IPS-NIHi7 (cell line): ENCODE results near the gene RIMKLB.

Source experiments
- DNase-seq: peaks from one replicate; pipeline ENCODE4 v3.0.0; 2012; ENCODE audit warnings: mixed read lengths; ENCODE audit errors: extremely low spot score

RIMKLB gene, protein sequence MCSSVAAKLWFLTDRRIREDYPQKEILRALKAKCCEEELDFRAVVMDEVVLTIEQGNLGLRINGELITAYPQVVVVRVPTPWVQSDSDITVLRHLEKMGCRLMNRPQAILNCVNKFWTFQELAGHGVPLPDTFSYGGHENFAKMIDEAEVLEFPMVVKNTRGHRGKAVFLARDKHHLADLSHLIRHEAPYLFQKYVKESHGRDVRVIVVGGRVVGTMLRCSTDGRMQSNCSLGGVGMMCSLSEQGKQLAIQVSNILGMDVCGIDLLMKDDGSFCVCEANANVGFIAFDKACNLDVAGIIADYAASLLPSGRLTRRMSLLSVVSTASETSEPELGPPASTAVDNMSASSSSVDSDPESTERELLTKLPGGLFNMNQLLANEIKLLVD

DNA sequence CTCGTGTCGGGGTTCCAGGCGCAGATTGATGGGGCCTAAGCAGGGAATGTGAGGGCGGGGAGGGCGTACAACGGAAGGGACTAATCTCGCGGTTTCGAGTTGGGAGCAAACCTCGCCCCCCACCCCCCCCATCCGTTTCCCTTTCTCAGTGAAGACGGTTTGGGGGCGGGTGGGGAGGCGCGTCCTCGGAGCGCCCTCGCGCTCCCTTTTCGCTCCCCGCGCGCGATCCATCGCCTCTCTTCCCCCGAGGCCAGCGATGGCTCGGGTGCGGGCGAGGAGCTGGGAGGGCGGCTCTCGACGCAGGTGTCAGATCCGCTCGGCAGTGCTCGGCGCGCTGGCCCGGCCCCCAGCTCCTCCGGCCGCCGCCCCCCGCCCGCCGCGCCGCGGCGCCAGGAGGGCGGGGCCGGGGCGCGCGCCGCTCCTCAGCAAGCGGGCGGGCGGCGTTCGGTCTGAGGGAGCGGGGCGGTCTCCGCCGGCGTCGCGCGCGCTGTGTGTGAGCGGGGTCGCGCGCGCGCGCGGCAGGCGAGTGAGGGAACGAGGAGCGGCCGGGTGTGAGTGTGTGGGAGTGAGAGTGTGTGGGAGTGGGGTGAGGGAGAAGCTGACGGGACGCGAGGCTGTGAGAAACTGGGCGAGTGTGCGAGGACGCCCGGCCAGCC, at the start of gene RIMKLB:
Gene RIMKLB (plus strand): TSS at position 516 of the 656 bp plus-strand sequence. CDS start 15,876 bp downstream, outside the sequence.
- peak; percentile 84 for DNase-seq

DNA sequence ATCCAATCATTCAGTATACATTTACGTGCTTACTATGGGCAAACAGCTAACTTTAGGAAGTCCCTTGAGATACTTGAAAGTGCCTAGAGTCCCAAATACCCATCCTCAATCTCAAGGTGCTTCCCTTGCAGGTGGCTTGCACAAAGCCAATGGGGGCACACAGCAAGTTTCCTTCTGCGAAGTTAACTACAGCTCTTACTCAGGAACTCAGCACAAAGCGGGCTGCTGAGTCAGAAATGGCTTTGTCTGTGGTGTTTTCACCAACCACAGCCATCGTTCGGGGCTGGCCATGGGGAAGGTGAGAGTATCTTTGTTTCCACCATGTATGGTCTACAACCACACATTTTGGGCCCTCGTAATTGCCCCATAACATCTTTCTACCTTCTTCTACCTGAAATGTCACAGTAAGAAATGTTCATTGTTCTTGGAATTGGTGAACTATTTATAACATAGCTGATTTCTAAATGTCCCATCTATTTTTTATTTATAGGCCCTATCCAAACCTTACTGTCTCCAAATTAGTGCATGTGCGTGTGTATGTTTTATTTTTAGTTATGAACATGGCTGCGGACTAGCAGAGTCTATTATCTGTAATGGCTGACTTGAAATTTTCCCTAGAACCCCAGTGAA, 49.1 kb upstream of the RIMKLB start:
- no peak for DNase-seq

DNA sequence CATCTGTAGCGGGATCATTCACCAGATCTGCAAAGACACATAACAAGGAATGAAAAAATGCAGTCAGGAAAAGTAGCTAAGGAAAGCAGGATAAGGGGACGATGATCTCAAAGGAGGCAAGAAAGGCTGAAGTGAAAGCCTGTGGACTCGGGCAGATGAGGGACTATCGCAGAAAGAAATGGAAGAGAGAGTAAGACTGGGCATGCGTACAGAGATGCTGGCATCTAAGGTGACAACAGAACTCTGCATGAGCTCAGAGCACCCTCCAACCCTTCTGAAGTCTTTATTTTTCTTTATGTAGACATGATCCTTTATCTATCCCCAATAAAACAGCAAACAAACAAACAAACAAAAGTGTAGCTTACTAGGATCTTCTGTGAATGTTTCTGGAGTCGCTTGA, 42.4 kb upstream of the RIMKLB start:
- DNase-seq = no peak

DNA sequence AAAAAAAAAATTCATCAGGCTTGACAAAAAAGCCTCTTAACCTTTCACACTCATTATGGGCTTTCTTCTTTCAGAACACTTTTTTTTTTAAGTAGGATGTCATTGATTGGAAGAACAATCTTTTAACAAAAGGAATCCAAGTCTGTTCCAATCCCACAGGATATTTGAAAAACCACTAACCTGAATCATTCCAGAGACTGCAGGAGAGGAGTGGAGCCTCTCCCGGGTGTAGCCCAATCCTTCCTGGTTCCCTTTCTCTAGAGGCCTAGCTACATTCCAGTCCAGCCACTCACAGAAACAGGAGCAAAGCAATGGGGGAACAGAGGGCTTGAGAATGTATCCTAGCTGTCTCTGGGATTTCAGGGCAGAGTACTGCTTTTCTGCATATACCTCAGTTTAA, 39.4 kb upstream of the RIMKLB start:
- peak; percentile 37 for DNase-seq

DNA sequence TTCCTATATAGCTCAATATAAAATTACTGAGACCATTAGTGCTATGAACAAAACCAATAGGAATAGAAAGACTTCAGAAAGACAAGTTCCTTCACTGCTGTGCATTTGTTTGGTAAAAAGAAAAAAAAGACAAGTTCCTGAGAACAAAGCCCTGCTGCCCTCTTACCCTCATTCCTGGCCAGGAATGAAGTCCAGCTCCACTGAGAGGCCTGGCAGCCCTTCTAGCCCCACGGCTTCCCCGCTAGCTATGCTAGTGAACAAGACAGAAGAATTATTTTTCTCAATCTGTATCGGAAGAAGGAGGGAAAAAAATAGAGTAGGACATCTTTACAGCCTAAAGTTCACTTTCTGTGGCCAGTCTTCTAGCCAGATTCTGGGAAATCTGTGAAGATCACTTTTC, 36.8 kb upstream of the RIMKLB start:
- no peak for DNase-seq

DNA sequence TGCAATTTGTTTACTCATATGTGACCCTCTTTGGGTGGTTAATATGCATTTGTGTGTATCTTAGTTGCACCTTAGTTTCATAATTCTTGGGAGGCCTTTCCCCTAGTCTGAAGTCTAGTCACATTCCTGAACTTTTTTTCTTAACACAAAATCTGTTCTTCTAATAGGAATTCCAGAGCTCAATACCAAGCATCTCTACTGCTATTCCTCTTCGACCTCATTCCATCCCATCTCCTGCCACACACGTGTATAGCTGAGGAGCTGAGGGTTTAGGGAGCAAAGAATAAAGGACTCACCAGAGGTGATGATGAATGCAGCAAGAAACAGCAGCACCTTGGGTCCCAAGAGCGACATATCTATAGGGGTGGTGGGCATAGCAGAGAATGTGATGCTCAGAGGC, 36.0 kb upstream of the RIMKLB start:
- DNase-seq = no peak

DNA sequence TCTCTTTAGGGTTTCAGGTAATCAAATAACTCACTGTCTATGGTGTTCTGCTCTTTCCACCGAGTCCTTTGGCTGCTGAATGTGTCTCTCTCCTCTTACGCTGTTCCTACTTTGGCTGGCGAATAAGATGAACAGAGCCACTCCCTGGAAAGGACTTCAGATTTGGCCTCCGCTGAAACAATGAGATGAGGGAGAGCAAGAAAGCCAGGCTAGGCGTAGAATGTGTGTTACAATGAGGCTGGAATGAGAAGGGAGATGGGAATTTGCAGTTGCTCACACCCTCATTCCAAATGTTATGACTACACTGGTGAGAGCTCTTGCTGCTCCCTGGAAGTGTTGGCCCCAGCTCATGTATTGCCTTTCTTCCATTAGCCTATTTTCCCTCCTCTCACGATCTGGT, 35.2 kb upstream of the RIMKLB start, which contains the start of gene MFAP5:
Gene MFAP5 (minus strand): TSS at position 234 of the 400 bp plus-strand sequence. CDS start 722 bp downstream, outside the sequence.
- peak; percentile 22 for DNase-seq

DNA sequence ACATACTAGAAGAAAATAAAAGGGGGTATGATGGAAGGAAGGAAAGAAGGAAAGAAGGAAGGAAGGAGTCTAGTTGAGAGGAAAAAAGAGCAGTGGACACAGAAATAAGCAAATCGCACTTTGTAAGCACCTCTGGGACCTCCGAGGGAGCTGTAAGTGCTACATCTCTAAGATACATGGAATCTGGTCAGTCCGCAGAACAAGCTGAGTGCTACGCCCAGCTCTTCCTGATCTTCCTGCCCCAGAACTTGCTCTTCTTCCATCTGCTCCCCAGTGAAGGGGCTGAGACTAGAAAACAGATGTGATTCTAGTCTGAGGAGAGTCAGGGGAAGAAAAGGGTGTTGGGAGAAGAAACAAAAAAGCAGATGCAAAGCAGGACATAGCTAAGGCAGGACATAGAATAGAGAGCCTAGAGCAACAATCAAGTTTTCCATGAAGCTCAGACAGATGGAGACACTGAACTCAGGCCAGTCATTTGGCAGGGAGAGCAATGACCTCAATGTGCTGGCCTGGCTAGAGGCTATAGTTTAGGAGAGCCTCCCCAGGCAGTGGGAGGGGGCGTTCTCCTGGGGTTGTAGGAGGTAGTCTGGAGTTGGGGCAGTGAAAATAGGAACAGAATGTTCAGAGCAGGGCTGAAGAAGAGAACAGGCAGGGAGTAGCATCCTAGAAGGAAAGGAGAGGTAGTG, 33.4 kb upstream of the RIMKLB start:
- no peak for DNase-seq

DNA sequence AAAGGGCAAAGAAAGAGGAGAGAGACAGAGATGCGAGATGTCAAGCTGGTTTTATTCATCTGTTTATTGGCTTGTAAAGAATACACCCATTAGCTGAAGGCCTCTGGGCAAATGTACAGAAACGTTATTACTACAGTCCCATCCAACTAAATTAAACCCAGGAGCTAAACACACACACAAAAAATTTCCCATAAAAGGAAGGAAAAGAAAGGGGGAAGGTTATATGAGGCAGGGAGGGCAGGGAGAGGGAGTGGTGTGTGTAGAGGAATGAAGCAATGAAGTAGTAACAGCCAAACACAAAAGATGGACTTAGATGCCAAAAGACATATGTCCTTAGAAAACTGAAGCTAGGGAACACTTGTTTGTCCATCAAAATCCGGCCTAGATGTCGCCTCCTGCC, 32.0 kb upstream of the RIMKLB start:
- DNase-seq = no peak

DNA sequence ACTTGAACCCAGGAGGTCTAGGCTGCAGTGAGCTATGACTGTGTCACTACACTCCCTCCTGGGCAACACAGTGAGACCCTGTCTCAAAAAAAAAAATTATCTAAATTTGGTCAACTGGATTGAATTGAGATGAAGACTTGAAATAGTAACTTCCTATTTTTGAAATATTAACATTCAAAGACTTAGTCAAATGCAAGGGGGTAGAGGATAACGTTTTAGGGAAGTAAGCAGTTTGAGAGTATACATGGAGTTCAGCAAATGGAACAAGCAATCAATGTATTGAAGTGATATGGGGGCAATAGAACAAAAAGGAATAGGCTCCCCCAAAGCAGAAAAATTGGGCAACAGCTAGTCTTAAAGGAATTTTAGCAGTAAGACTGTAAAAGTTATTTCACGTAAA, 30.5 kb upstream of the RIMKLB start:
- no peak for DNase-seq

DNA sequence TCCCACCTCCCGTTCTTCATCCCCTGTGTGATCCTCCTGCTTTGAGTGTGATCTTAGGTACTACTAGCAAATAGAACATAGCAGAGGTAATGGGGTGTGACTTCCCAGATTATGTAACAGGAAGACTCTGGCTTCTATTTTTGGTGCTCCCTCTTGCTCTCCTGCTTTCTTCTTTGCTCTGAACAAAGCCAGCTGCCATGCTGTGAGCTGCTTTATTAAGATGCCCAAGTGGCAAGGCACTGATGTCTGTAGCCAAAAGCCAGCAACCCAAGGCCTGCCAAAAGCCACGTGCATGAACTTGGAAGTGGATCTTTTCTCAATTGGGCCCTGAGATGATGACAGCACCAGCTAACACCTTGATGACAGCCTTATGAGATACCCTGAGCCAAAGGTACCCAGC, 29.4 kb upstream of the RIMKLB start:
- no peak for DNase-seq

DNA sequence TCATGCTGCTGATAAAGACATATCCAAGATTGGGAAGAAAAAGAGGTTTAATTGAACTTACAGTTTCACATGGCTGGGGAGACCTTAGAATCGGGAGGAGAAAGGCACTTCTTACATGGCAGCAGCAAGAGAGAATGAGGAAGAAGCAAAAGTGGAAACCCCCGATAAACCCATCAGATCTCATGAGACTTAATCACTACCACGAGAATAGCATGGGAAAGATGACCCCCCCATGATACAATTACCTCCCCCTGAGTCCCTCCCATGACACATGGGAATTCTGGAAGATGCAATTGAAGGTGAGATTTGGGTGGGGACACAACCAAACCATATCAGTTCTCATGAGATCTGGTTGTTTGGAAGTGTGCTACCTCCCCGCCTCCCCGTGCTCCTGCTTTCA, 25.4 kb upstream of the RIMKLB start:
- DNase-seq = no peak

DNA sequence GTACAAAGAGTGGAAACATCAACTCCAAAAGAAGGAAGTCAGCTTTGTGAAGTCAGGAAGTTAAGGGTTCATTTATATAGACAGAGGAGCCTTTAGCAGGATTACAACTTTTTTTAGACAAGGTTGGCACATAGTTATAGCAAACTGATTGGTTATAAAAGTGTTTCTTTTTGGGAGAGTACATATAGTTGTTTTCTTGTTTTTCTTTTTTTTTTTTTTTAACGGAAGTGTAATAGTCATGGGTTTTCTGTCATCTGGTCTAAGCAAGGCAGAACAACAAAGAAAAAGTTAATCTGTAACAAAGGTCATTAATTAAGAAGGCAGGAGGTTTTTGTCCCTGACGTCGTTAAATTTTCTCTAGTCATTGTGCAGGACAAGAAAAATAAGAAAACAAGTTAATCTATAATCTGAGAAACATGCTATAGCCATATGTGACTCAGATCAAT, 22.2 kb upstream of the RIMKLB start:
- DNase-seq = no peak

DNA sequence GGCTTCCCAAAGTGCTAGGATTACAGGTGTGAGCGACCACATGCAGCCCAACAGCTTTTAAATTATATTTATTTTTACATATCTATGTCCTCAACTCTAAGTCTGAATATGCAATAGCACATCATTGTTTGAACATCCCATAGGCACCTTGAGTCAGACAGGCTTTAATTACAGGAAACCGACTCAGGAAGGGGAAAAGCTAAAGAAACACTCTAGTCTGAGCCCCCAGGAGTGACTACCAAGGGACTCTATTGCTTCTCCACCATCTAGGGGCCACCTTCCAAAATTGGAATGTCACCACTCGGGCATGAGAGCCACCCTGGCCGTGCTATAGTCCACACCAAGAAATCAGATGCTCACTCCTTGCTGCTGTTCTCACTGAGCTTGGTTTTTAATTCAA, 21.1 kb upstream of the RIMKLB start:
- DNase-seq = no peak

DNA sequence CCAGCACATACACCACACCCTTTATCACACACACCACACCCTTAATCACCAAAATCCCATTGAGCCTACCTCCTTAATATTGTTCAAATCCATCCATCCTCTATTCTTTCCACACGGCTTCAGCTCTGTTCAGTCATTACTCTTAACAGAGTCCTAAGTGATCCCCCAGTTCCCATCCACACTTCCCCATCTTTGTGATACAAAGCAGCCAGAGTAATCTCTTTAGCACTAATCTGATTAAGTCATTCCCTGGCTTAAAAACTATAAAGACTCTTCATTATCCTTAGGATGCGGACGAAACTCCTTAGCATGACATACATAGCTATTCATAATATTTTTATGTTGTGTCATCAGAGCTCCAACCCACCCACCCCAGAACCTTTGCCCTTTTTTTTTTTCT, 20.4 kb upstream of the RIMKLB start:
- DNase-seq = no peak

DNA sequence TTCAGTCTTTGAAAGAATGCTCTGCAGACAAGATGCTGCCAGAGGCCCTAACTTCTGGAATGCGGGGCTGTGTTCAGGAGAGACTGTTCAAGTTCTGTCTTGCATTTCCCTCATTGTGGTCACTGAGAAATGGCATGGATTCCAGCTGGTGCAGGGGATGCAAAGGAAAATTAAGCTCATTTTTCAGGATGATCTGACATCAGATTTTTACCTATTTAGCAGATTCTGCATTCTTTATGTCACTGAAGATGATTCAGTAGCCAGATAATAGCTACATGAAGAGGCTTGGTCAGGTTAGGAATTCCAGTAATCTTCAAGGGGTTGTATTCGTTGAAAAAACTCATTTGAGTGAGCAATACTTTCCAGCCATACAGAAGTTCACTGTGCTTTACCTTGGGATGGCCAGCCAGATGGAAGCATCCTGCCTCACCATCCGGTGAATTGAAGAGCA, 19.1 kb upstream of the RIMKLB start:
- DNase-seq = no peak

DNA sequence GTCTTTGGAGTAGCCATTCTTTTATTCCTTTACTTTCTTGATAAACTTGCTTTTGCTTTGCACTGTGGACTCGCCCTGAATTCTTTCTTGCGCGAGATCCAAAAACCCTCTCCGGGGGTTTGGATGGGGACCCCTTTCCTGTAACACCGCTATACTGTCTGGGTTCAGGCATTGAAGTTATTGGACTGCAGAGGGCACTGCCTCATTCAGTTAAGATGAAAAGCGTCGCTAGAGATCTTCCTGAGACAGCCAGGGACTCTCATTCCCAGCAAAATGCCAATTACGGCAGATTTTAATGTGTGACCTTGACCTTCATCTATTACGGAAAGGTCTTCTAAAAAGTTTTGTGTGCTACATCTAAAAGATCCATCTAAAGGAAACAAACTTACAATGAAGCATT, 17.3 kb upstream of the RIMKLB start:
- peak; percentile 31 for DNase-seq

DNA sequence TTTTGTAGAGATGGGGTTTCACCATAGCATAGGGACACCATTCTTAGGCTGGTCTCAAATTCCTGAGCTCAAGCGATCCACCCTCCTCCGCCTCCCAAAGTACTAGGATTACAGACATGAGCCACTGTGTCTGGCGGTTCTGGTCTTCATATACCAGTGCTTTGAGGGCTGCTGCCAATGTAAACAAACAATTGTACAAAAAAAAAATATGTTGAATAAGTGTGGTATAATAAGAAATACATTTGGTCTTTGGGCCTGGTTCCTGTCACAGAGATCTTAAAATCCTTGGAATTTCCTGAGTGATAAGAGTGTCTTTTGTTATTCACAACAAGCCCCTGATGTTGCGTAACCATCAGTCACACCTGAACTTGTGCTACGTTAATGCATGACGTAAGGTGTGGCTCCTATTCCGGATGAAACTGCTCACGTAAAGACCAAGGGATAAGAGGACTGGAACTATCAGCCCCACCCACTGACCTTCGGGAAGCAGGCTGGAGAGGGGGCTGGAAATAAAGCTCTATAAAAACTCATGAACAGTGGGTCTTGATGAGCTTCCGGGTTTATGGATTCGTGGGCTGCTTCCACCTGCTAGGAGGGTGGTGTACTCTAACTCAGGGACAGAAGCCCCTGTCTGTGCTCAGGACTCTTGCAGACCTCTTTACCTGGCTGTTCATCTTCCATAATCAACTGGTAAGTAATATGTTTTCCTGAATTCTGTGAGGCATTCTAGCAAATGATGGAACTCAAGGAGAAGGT, 16.5 kb upstream of the RIMKLB start:
- DNase-seq = peak; percentile 43

DNA sequence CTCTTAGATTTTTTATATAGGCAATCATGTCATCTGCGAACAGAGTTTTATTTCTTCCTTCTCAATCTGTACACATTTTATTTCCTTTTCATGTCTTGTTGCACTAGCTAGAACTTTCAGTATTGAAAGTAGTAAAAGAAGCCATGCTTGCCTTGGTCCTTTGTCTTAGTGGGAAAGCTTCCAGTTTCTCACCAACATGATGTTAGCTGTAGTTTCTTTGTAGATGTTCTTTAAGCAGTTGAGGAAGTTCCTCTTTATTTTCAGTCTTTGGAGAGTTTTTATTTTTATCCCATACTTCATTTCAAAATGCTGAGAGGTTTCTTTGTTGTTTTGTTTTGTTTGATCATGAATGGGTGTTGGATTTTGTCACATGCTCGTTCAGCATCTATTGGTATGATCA, 12.7 kb upstream of the RIMKLB start:
- no peak for DNase-seq

DNA sequence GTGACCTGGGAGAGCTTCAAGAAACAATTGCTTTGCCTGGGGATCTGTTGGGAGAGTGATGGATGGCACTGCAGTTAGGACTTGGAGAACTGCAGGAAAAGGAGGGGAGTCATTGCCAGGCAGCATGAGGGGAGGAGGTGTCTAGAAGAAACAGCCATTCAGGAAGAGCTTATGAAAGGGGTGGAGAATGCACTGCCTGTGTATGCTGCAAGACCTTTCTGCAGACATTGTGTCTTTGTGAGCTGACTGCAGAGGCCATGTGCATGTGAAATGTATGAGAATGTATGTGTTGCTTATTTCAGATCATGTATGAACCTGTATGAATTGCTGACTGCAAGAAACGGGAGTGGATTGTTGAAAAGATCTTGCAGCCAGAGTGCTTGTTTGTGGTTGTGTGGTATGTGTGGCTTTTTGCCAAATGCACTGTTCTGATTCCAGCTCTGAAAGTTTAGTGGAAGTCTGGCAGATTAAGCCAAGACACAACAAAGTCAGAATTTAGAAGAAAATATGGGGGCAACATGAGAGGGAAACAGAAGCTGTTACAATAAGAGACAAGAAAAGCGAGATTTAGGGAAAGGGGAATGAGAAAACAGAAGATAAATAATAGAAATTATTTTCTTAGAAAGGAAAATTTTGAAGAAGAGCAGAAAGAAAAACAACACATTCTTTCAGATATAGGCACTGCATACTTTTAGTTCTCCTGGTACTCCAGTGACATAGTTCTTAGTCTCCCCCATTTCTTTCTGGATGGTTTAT, 9.8 kb upstream of the RIMKLB start:
- peak; percentile 43 for DNase-seq

DNA sequence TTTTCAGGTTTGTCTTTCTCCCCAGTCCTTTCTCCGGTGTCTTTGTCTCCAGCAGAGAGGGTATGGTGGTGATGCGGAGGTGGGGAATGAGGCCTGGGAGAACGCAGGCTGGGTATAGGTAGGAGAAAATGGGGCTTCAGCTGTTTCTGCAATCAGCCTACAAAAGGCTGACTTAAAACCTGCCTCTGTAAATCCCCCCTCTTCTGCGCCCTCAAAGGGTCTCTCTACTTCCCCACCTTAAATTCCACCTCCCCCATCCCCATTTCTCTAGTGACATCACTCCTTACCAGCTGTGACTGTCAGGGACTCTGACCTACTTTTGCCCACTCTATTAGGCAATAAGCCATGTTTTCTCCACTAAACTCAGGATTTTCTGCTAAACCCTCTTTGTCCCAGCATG, 8.1 kb upstream of the RIMKLB start:
- peak; percentile 31 for DNase-seq
